Heart left ventricle (tissue), 13 donors: ENCODE data around the gene WASL.

ENCODE experiments used
- CTCF ChIP-seq, 12 donors: fragments of 200-600 bp; sonication (generic) in 4 of 12; IDR thresholded peaks; one replicate each; pipeline versions ENCODE4 v1.5.0 to v1.8.0; 2018 to 2022; ENCODE audit warnings: antibody characterized with exemption in 12 of 12, mild to moderate bottlenecking in 5 of 12
- POLR2A ChIP-seq, 2 donors: fragments of 450-650 bp; IDR thresholded peaks; one replicate each; pipeline ENCODE4 v1.6.1; 2017; ENCODE audit warnings: antibody characterized with exemption in 2 of 2, mild to moderate bottlenecking in 2 of 2, moderate library complexity in 2 of 2
- donor health status: ischemic (EF 13 %, LVEDD 7.1; RV severe dilation, severe dysfunction).
- donor health status: DM: no; HTN: yes; CAD: no.
- donor health status: DM: no; HTN: no; CAD: no.
- donor health status: ischemic (EF 25% LVEDD 6.9; RV normal size, moderate dysfunction).
- donor health status: ischemic (EF 25% LVEDD 5.7; RV mildly dilated, moderate dysfunction).
- donor health status: ischemic (EF 35%, LVEDD 5.7; RV mildly dilated, moderate dysfunction).
- donor health status: nonischemic (EF 11% LVEDD 7.7; RV severe dilation, severe dysfunction).
- donor health status: DM: yes; HTN: yes; CAD: no.
- donor health status: PGD.
- donor health status: ischemic (EF 29% LVEDD 5.4; RV normal size, mild dysfunction).
- donor health status: nonischemic (EF 23%, LVEDD 6.1; RV moderate dilation, normal function).

- TF ChIP-seq POLR2A (IDR thresholded peaks at IDR 0.05) (no peak), CTCF (IDR thresholded peaks at IDR 0.05) (no peak)
These were observed 56.3 kb downstream of the WASL start for GRCh38 chr7:123692471-123692877.
